Left lung (tissue), 10 donors: ENCODE measurements around the gene ALG2. TPM values are rescaled to one million over a fixed set of nuclear protein-coding genes. Genes with fewer than 3 reads are reported as not detected.

ENCODE experiments used
- ATAC-seq: fragments of 200-7000 bp; cut with Tn5 transposase; one replicate; pipeline ENCODE4 v1.9.1; 2020; ENCODE audit warnings: moderate library complexity
- DNase-seq, 4 donors: peaks; one replicate each; pipeline ENCODE4 v3.0.0-alpha.2; 2013 to 2020
- H3K27ac ChIP-seq, 2 donors: fragments of 200-600 bp; sonication (generic) in 1 of 2; one replicate each; pipeline versions ENCODE4 v1.5.0 to v1.8.0; 2020 to 2021
- H3K27me3 ChIP-seq, 2 donors: fragments of 200-600 bp; sonication (generic) in 1 of 2; one replicate each; pipeline versions ENCODE4 v1.5.0 to v1.8.0; 2020 to 2021
- H3K36me3 ChIP-seq, 2 donors: fragments of 200-600 bp; sonication (generic) in 1 of 2; one replicate each; pipeline versions ENCODE4 v1.5.0 to v1.8.0; 2020 to 2021
- H3K4me1 ChIP-seq, 2 donors: fragments of 200-600 bp; one replicate each; pipeline ENCODE4 v1.8.0; 2021
- H3K4me3 ChIP-seq, 2 donors: fragments of 200-600 bp; sonication (generic) in 1 of 2; one replicate each; pipeline versions ENCODE4 v1.5.0 to v1.8.0; 2020 to 2021; ENCODE audit warnings: mild to moderate bottlenecking in 1 of 2
- H3K9me3 ChIP-seq, 2 donors: fragments of 200-600 bp; sonication (generic) in 1 of 2; one replicate each; pipeline versions ENCODE4 v1.5.0 to v1.8.0; 2020 to 2021
- intact Hi-C, 2 donors: fragments of 100-400 bp; cut with DNase I; formaldehyde crosslinking; loops; one replicate each; pipeline versions ENCODE4 v1.11.2 to v1.14.2; 2022
- polyA plus RNA-seq, 6 donors: library from polyadenylated mRNA; unstranded; fragments of 120-200 nt; gene quantifications; one replicate each; pipeline ENCODE4 v1.2.1, GENCODE V29; 2013; ENCODE audit not compliant: insufficient read length in 6 of 6
- total RNA-seq, 2 donors: library from RNA; stranded (reverse); fragmentation: NEBNext Ultra II Directional; extraction: Animal tissue kit (Norgen Biotek cat#: 25700); gene quantifications; one replicate each; pipeline ENCODE4 v1.2.1, GENCODE V29; 2021
- TF ChIP-seq, protein P1 (sequence below), 2 donors: fragments of 200-600 bp; sonication (generic) in 1 of 2; IDR thresholded peaks; one replicate each; pipeline versions ENCODE4 v1.5.0 to v1.8.0; 2021; ENCODE audit warnings: antibody characterized with exemption in 2 of 2
- donor health status: DM: no; HTN: yes; CAD: no.
- donor health status: DM: no; HTN: no; CAD: no.

The ALG2 gene
- total and polyA plus RNA-seq, 8 donors, result 29.8 to 47.7 (median 34.8) TPM

DNA sequence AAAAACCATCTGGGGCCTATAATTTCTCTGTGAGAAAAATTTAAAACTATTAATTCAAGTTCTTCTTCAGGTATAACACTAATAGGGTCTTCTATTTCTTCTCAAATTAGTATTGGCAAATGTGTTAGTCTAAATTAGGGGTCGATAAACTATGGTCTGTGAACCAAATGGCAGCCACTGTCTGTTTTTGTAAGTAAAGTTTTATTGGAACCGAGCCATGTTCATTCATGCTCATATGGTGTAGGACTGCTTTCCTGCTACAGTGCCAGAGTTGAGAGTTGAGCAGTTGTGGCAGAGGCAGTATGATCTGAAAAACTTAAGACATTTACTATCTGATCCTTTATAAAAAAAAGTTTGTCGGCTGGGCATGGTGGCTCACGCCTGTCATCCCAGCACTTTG lies 29.4 kb upstream of the ALG2 start:
- H3K4me3 ChIP-seq, result no peak overlapping the region
- TF ChIP-seq, protein P1, sequence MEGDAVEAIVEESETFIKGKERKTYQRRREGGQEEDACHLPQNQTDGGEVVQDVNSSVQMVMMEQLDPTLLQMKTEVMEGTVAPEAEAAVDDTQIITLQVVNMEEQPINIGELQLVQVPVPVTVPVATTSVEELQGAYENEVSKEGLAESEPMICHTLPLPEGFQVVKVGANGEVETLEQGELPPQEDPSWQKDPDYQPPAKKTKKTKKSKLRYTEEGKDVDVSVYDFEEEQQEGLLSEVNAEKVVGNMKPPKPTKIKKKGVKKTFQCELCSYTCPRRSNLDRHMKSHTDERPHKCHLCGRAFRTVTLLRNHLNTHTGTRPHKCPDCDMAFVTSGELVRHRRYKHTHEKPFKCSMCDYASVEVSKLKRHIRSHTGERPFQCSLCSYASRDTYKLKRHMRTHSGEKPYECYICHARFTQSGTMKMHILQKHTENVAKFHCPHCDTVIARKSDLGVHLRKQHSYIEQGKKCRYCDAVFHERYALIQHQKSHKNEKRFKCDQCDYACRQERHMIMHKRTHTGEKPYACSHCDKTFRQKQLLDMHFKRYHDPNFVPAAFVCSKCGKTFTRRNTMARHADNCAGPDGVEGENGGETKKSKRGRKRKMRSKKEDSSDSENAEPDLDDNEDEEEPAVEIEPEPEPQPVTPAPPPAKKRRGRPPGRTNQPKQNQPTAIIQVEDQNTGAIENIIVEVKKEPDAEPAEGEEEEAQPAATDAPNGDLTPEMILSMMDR (IDR thresholded peaks at IDR 0.05), result no peak
- no peak for ATAC-seq
- H3K9me3 ChIP-seq, result no peaks in the 10 kb centered on the region
- no peaks in the 10 kb centered on the region for H3K27me3 ChIP-seq
- H3K27ac ChIP-seq, result no peak overlapping the region
- no peaks in the 10 kb centered on the region for H3K4me1 ChIP-seq
- DNase-seq, result no peak
- no peaks in the 10 kb centered on the region for H3K36me3 ChIP-seq
- intact Hi-C loops, result no loop called here

DNA sequence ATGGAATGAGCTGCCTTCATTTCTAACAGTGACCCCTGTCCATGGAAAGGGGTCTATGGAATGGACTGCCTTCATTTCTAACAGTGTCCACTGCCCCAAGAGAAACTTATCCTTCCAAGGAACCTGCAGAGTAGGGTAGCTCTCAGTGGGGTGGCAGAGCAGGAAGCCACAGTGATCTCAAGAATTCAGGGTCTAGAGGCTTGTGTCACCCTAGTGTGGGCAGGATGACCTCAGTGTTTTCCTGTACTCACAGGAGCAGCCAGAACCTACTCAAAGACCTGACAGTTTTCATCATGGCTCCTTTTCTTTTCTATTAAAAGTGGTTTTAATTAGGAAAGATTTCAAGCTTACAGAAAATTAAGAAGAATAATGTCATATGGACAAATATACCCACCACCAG lies 27.9 kb upstream of the ALG2 start:
- H3K4me3 ChIP-seq, result no peak overlapping the region
- ATAC-seq (no peak), DNase-seq (no peak)
- TF ChIP-seq, protein P1 (IDR thresholded peaks at IDR 0.05), result no peak
- intact Hi-C loops, result no loop called here
- no peaks in the 10 kb centered on the region for H3K36me3 ChIP-seq
- peaks cover 0 to under 1% of the 10 kb centered on the region in 2 donors for H3K4me1 ChIP-seq
- no peak overlapping the region for H3K27ac ChIP-seq
- no peaks in the 10 kb centered on the region for H3K9me3 ChIP-seq
- H3K27me3 ChIP-seq, result no peaks in the 10 kb centered on the region

DNA sequence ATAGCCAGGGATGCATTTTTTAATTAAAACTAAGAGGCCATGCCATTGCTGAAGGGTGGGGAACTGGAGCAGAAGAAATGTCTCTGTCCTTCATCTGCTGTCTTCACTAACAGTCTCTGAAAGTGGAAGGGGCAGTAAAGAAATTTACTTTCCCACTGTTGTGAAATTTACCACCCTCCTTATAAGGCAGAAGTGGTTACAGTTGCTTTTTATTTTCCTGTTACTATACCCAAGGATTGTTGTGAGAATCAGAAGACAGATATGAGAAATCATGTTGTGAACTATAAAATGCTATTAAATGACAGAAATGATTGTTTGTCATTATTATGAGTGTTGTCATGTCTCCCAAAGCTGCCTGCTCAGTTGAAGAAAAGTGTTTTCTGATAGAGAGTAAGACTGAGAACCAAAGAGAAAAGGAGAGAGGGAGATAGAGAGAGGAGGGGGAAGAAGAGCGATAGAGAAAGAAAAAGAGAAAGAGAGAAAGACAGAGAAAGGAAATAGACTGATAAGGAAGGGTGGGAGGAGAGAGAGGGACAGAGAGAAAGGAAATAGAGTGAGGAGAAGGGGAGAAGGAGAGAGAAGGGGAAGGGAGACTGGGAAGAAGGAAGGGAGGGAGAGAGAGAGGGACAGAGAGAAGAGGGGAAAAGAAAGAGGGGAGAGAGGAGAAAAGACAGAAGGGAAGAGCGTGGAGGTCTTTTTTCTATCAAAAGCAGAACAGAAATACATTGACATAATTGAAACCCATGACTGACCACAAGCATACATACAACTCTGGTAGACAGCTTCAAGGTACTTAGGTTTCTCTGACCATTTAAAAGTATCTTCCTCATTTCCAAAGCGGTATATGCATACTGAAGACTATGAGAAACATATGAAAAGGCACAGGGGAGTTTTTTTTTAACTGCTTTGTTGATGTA lies 22.9 kb upstream of the ALG2 start:
- Histone ChIP-seq H3K27me3 (no peaks in the 10 kb centered on the region), H3K27ac (no peak overlapping the region), H3K9me3 (no peaks in the 10 kb centered on the region), H3K4me3 (no peak overlapping the region), H3K4me1 (peaks cover 0 to 6% of the 10 kb centered on the region in 2 donors), H3K36me3 (peaks cover 0 to 20% of the 10 kb centered on the region in 2 donors)
- ATAC-seq, result no peak
- DNase-seq, result no peak
- intact Hi-C loops, result no loop called here
- TF ChIP-seq, protein P1 (IDR thresholded peaks at IDR 0.05), result no peak

DNA sequence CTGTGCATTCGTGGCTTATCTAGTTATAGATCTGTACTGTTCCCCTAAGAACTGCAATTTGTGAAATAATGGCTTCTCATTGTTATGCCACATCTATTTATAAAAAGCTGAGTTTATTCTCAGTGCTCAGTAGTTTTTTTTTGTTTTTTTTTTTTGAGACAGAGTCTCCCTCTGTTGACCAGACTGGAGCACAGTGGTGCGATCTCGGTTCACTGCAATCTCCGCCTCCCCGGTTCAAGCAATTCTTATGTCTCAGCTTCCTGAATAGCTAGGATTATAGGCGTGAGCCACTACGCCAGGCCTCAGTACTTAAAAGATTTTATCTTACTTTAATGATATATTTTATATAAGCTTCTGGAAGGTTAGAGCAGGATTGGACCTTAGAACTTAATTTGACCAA lies 19.4 kb upstream of the ALG2 start:
- no peak for DNase-seq
- H3K36me3 ChIP-seq, result peaks cover 0 to 46% of the 10 kb centered on the region in 2 donors
- no peaks in the 10 kb centered on the region for H3K27me3 ChIP-seq
- H3K9me3 ChIP-seq, result no peaks in the 10 kb centered on the region
- no peak overlapping the region for H3K27ac ChIP-seq
- intact Hi-C loops, result no loop called here
- H3K4me1 ChIP-seq, result peaks cover 0 to 6% of the 10 kb centered on the region in 2 donors
- TF ChIP-seq, protein P1 (IDR thresholded peaks at IDR 0.05), result no peak
- no peak overlapping the region for H3K4me3 ChIP-seq
- no peak for ATAC-seq

DNA sequence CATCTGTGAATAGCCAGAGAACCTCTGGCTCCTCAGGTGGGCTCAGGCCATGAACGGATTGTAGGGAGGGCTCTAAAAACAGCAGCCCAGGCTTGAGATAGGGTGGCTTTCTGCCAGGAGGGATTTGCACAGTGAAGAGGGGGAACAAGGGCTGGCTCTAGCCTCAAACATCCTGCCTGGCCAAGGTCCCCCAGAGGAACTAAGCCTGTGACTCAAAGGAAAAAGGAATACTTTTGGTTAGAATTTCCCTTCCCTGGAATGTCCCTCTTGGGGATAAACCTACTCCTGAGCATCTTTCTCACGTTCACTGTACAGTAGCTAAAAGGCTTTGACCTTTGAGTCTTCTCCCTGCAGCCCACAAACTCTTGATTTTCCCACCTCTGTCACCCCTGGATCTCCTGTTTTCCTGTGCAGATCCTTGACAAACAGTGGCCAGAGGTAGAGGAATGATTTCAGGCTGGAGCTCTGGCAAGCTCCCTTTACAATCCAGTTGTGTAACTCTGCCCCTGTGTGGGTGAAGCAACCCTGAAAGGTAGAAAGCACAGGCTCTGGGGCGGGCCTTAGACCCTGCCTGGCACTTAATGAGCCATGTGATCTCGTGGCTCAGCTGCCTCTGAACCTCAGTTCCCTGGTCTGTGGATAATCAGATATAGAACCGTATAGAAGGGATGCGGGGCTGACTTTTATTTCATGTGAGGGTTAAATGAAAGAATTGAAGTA lies 17.8 kb upstream of the ALG2 start:
- H3K4me3 ChIP-seq, result no peak overlapping the region
- TF ChIP-seq, protein P1 (IDR thresholded peaks at IDR 0.05), result no peak
- peaks cover 0 to 4% of the 10 kb centered on the region in 2 donors for H3K4me1 ChIP-seq
- H3K27ac ChIP-seq, result no peak overlapping the region
- no peak for DNase-seq
- no peaks in the 10 kb centered on the region for H3K27me3 ChIP-seq
- peaks cover 0 to 50% of the 10 kb centered on the region in 2 donors for H3K36me3 ChIP-seq
- intact Hi-C loops, result no loop called here
- ATAC-seq, result no peak
- H3K9me3 ChIP-seq, result no peaks in the 10 kb centered on the region
